Kidney (tissue), 14 donors: Measurements from ENCODE around the gene SH3PXD2B. TPM values are rescaled to one million over a fixed set of nuclear protein-coding genes. Genes with fewer than 3 reads are reported as not detected.

Experiments
- DNase-seq, 5 donors: peaks; one replicate each; pipeline ENCODE4 v3.0.0-alpha.2; 2013 to 2020
- FAIRE-seq: peaks from 2 replicates; lab custom pipeline; 2012; peaks lifted over from hg19 to GRCh38; lab: Jason Lieb, UNC
- H3K27ac ChIP-seq, 2 donors: one replicate each; pipeline ENCODE4 v1.7.0; 2013; ENCODE audit warnings: low read depth in 2 of 2, low read length in 2 of 2, inconsistent platforms in 1 of 2
- H3K27me3 ChIP-seq: one replicate; pipeline ENCODE4 v1.7.1; 2013; ENCODE audit warnings: low read length, inconsistent platforms; ENCODE audit not compliant: control insufficient read depth, insufficient read depth
- H3K36me3 ChIP-seq, 3 donors: one replicate each; pipeline versions ENCODE4 v1.7.0 to v1.7.1; 2013; ENCODE audit warnings: low read length in 3 of 3, control low read depth in 1 of 3, inconsistent platforms in 1 of 3; ENCODE audit not compliant: insufficient read depth in 3 of 3, control insufficient read depth in 2 of 3
- H3K4me1 ChIP-seq, 3 donors: one replicate each; pipeline versions ENCODE4 v1.7.0 to v1.7.1; 2013; ENCODE audit warnings: low read length in 3 of 3, inconsistent platforms in 1 of 3, low read depth in 1 of 3; ENCODE audit not compliant: control insufficient read depth in 2 of 3, insufficient read depth in 2 of 3
- H3K4me3 ChIP-seq, 3 donors: one replicate each; pipeline versions ENCODE4 v1.7.0 to v1.8.1; 2013; ENCODE audit warnings: low read length in 3 of 3, control low read depth in 1 of 3, inconsistent platforms in 1 of 3
- H3K9ac ChIP-seq, 3 donors: one replicate each; pipeline versions ENCODE4 v1.7.0 to v1.7.1; 2013; ENCODE audit warnings: low read length in 3 of 3, control low read depth in 1 of 3, inconsistent platforms in 1 of 3
- H3K9me3 ChIP-seq, 3 donors: one replicate each; pipeline versions ENCODE4 v1.7.0 to v1.7.1; 2013; ENCODE audit warnings: low read length in 3 of 3, control low read depth in 1 of 3, inconsistent platforms in 1 of 3; ENCODE audit not compliant: control insufficient read depth in 2 of 3, insufficient read depth in 1 of 3
- CTCF ChIP-seq: IDR thresholded peaks from 3 replicates; pipeline ENCODE4 v1.5.1; 2012; ENCODE audit warnings: mild to moderate bottlenecking, moderate library complexity, borderline replicate concordance; ENCODE audit not compliant: insufficient read depth; ENCODE audit errors: extremely low read depth
- intact Hi-C: fragments of 100-400 bp; cut with DNase I; formaldehyde crosslinking; loops from one replicate; pipeline ENCODE4 v1.11.1; 2022
- polyA plus RNA-seq: library from polyadenylated mRNA; stranded (reverse); fragments of 350-450 nt; fragmentation: Illumina TruSeq; extraction: RNeasy Lipid Tissue Mini Kit (QIAGEN cat#74804); gene quantifications from one replicate; pipeline ENCODE4 v1.2.3, GENCODE V29; 2014; ENCODE audit warnings: low read depth, low replicate concordance; ENCODE audit not compliant: insufficient read depth
- total RNA-seq: library from RNA; stranded (reverse); fragmentation: NEBNext Ultra II Directional; extraction: Animal tissue kit (Norgen Biotek cat#: 25700); gene quantifications from one replicate; pipeline ENCODE4 v1.2.1, GENCODE V29; 2021
- donor health status: control.
- donor health status: control.
- donor health status: control.
- donor health status: control.
- donor health status: control.
- donor health status: DM: yes; HTN: yes; CAD: no.
- donor health status: Normal renal cell carcinoma (clear cell type).

SH3PXD2B gene
- total and polyA plus RNA-seq, 2 donors from 2014 or later = 3.1 to 22.8 TPM

- Histone ChIP-seq H3K27ac (no peak overlapping the region), H3K36me3 (no peaks in the 10 kb centered on the region), H3K9ac (no peak overlapping the region), H3K27me3 (no peaks in the 10 kb centered on the region), H3K9me3 (no peaks in the 10 kb centered on the region), H3K4me1 (peaks cover 0 to 3% (median 0%) of the 10 kb centered on the region in 3 donors), H3K4me3 (no peak overlapping the region)
- TF ChIP-seq CTCF = no peak
- intact Hi-C loops = no loop called here
- DNase-seq (no peak), FAIRE-seq (no peak)
These were observed 13.0 kb downstream of the SH3PXD2B start for GRCh38 chr5:172441262-172441751.

DNA sequence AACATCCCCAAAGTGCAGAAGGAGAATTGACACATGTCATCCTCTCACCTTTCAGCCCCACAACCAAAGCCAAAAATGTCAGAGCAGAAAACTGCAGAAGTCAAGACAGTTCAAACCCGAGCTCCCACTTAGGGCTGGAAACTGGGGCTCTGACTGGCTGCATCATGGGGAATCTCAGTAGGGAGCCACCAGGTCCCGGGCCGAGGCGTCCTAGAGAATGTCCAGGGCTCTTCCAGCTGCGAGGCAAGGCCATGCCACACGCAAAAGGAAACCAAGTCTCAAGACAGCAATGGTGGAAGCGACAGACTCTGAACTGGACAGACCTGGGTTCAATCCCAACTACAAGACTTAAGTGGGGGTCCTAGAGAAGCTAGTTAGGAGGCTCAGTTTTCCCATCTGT lies 13.8 kb downstream of the SH3PXD2B start:
- FAIRE-seq (no peak), DNase-seq (no peak)
- TF ChIP-seq CTCF = no peak
- no peaks in the 10 kb centered on the region for H3K9me3 ChIP-seq
- H3K27ac ChIP-seq = no peak overlapping the region
- no peaks in the 10 kb centered on the region for H3K27me3 ChIP-seq
- H3K36me3 ChIP-seq = no peaks in the 10 kb centered on the region
- intact Hi-C loops = no loop called here
- H3K4me3 ChIP-seq = no peak overlapping the region
- no peak overlapping the region for H3K9ac ChIP-seq
- H3K4me1 ChIP-seq = peaks cover 0 to 3% (median 0%) of the 10 kb centered on the region in 3 donors

DNA sequence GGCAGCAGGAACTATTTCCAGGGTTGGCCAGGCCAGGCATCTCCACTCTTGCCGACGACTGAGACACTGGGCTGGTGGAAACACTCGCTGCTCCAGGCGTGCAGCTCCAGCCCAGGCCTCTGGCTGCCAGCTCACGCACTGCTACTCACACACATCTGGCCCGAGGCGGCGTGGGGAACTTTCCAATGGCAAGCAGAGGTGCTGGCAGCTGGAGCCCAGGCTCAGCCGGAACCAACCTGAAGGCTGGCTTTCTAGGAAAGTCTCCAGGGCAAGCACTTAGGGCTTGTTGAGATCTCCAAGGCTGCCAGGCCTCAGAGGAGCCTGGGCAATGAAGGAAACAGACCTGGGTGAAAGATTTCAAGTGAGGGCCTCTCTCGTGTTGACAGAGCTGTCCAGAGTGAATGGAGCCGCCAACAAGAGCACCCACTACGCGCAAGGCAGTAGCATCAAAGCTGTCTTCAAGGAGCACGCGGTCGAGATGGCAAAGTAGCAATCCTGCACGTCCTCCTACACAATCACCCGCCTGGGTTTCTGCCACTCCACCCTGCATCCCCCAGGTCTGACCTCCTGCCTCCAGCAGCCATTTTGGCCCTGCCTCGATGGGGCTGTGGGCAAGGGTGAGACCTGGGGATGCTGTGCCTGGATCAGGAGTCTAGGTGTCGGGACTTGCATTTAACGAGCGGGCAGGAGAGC lies 14.4 kb downstream of the SH3PXD2B start:
- H3K4me3 ChIP-seq = no peak overlapping the region
- H3K9ac ChIP-seq = no peak overlapping the region
- H3K9me3 ChIP-seq = no peaks in the 10 kb centered on the region
- no peak overlapping the region for H3K27ac ChIP-seq
- H3K36me3 ChIP-seq = no peaks in the 10 kb centered on the region
- no peak for DNase-seq
- H3K4me1 ChIP-seq = peaks cover 0 to 3% (median 0%) of the 10 kb centered on the region in 3 donors
- no peaks in the 10 kb centered on the region for H3K27me3 ChIP-seq
- TF ChIP-seq CTCF = no peak
- intact Hi-C loops = no loop called here
- FAIRE-seq = no peak

GRCh38 chr5:172438319-172438668 lies 16.0 kb downstream of the SH3PXD2B start:
- no peak for TF ChIP-seq CTCF
- no peaks in the 10 kb centered on the region for H3K36me3 ChIP-seq
- FAIRE-seq (no peak), DNase-seq (peak in 1 of 5 donors; percentile 54)
- H3K9ac ChIP-seq = no peak overlapping the region
- H3K27me3 ChIP-seq = no peaks in the 10 kb centered on the region
- intact Hi-C loops = no loop called here
- H3K27ac ChIP-seq = no peak overlapping the region
- no peaks in the 10 kb centered on the region for H3K9me3 ChIP-seq
- H3K4me1 ChIP-seq = no peaks in the 10 kb centered on the region
- no peak overlapping the region for H3K4me3 ChIP-seq
